T-helper 17 cell (primary cell): Measurements from ENCODE around the gene C16orf82. TPM values are rescaled to one million over a fixed set of nuclear protein-coding genes. Genes with fewer than 3 reads are reported as not detected.
"Not testable (repeated sequence)": the region's sequence is repeated elsewhere in the genome, so short reads cannot be mapped to it uniquely, and the experiment has no call there.

Source experiments
- ATAC-seq: fragments of 150-1000 bp; cut with Tn5 transposase; 2 replicates; pipeline ENCODE4 v1.10.0; 2021; ENCODE audit warnings: mild to moderate bottlenecking, moderate library complexity
- DNase-seq, 3 donors: peaks; one replicate each; pipeline versions ENCODE4 v3.0.0 to v3.0.0-alpha.2; 2020 to 2021
- H3K9me3 ChIP-seq: one replicate; pipeline ENCODE4 v1.7.0; 2013; ENCODE audit warnings: low read length, mild to moderate bottlenecking; ENCODE audit not compliant: control insufficient read depth, poor library complexity, severe bottlenecking
- H3K27ac Mint-ChIP-seq: one replicate; pipeline ENCODE4 v1.8.0; 2022; ENCODE audit warnings: mild to moderate bottlenecking, moderate library complexity, mixed read lengths
- H3K27me3 Mint-ChIP-seq: one replicate; pipeline ENCODE4 v1.8.0; 2022; ENCODE audit warnings: mixed read lengths
- H3K36me3 Mint-ChIP-seq: one replicate; pipeline ENCODE4 v1.8.0; 2022; ENCODE audit warnings: low read depth, mixed read lengths
- H3K4me1 Mint-ChIP-seq: one replicate; pipeline ENCODE4 v1.8.0; 2022; ENCODE audit warnings: mild to moderate bottlenecking, mixed read lengths
- H3K4me3 Mint-ChIP-seq: one replicate; pipeline ENCODE4 v1.8.0; 2022; ENCODE audit warnings: mild to moderate bottlenecking, moderate library complexity, mixed read lengths
- total RNA-seq, 4 donors: library from RNA in 2 of 4; stranded (reverse) in 2 of 4; gene quantifications; one replicate each; pipeline ENCODE4 v1.2.3 and lab custom pipeline; 2022 to 2026

Gene C16orf82
- total RNA-seq, 2 donors from 2014 or later: not detected

- no peak for ATAC-seq
- peaks cover 3% of the 10 kb centered on the region for H3K36me3 Mint-ChIP-seq
- no peak overlapping the region for H3K4me3 Mint-ChIP-seq
- H3K27me3 Mint-ChIP-seq: no peaks in the 10 kb centered on the region
- H3K27ac Mint-ChIP-seq: no peak overlapping the region
- no peaks in the 10 kb centered on the region for H3K4me1 Mint-ChIP-seq
- no peak for DNase-seq
- H3K9me3 ChIP-seq: no peaks in the 10 kb centered on the region
Observed at GRCh38 chr16:27053996-27054395, 12.7 kb upstream of the C16orf82 start.

GRCh38 chr16:27058299-27058698 is 8.4 kb upstream of the C16orf82 start:
- Mint-ChIP-seq H3K36me3 (peaks cover 5% of the 10 kb centered on the region), H3K4me1 (no peaks in the 10 kb centered on the region), H3K27ac (no peak overlapping the region), H3K27me3 (peaks cover 34% of the 10 kb centered on the region), H3K4me3 (no peak overlapping the region)
- ATAC-seq (no peak), DNase-seq (no peak)
- no peaks in the 10 kb centered on the region for H3K9me3 ChIP-seq

DNA sequence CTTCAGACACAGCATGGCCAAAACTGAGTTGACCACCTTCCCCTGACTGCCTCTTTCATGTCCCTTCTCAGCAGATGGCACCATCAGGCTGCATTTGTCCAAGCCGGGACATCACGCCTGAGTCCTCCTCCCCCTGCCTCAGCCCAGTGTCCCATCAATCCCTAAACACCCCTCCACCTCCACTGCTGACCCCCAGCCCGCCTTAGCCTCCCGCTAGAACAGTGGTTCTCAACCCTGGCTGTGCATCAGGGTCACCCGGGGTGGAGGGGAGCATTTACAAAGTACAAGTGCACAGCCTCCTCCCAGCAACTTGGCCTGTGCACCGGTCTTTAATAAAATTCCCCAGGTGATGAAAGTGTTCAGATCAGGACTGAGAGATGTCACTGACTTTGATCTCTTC is 4.0 kb downstream of the C16orf82 start:
- Mint-ChIP-seq H3K36me3 (no peaks in the 10 kb centered on the region), H3K4me3 (no peak overlapping the region), H3K27ac (no peak overlapping the region), H3K4me1 (no peaks in the 10 kb centered on the region), H3K27me3 (peaks cover 52% of the 10 kb centered on the region)
- H3K9me3 ChIP-seq: no peaks in the 10 kb centered on the region
- ATAC-seq (no peak), DNase-seq (no peak)

DNA sequence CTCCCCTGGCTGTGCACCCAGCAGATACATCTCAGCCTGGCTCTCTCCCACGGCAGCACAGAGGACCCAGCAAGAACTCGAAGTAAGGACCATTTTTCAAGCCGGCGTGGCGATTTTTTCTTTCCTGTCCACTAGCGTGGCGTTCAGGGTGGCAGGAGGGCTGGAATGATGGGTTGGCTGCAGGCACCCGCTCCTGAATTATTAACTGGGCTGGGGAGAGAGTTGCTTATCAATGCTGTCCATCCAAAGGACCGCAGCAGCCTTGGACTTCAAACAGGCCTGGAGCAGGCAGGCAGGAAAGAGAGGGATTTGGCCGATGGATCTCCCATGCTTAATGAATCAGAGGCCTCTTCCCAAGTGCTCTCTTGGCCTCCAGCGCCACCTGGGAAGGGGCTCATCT is 7.0 kb downstream of the C16orf82 start:
- DNase-seq (no peak), ATAC-seq (no peak)
- Mint-ChIP-seq H3K27me3 (peaks cover 46% of the 10 kb centered on the region), H3K4me3 (no peak overlapping the region), H3K27ac (no peak overlapping the region), H3K4me1 (no peaks in the 10 kb centered on the region), H3K36me3 (peaks cover 4% of the 10 kb centered on the region)
- H3K9me3 ChIP-seq: no peaks in the 10 kb centered on the region

- no peaks in the 10 kb centered on the region for H3K9me3 ChIP-seq
- Mint-ChIP-seq H3K27ac (no peak overlapping the region), H3K4me1 (peaks cover 2% of the 10 kb centered on the region), H3K4me3 (no peak overlapping the region), H3K36me3 (peaks cover 9% of the 10 kb centered on the region), H3K27me3 (peaks cover 86% of the 10 kb centered on the region)
- ATAC-seq: no peak
- DNase-seq: no peak
Observed at GRCh38 chr16:27080895-27081294, 14.2 kb downstream of the C16orf82 start.

GRCh38 chr16:27083861-27084261 is 17.1 kb downstream of the C16orf82 start:
- ATAC-seq (no peak), DNase-seq (no peak)
- H3K4me1 Mint-ChIP-seq: peaks cover 2% of the 10 kb centered on the region
- H3K4me3 Mint-ChIP-seq: no peak overlapping the region
- no peak overlapping the region for H3K27ac Mint-ChIP-seq
- peaks cover 73% of the 10 kb centered on the region for H3K27me3 Mint-ChIP-seq
- peaks cover 5% of the 10 kb centered on the region for H3K36me3 Mint-ChIP-seq
- H3K9me3 ChIP-seq: no peaks in the 10 kb centered on the region

DNA sequence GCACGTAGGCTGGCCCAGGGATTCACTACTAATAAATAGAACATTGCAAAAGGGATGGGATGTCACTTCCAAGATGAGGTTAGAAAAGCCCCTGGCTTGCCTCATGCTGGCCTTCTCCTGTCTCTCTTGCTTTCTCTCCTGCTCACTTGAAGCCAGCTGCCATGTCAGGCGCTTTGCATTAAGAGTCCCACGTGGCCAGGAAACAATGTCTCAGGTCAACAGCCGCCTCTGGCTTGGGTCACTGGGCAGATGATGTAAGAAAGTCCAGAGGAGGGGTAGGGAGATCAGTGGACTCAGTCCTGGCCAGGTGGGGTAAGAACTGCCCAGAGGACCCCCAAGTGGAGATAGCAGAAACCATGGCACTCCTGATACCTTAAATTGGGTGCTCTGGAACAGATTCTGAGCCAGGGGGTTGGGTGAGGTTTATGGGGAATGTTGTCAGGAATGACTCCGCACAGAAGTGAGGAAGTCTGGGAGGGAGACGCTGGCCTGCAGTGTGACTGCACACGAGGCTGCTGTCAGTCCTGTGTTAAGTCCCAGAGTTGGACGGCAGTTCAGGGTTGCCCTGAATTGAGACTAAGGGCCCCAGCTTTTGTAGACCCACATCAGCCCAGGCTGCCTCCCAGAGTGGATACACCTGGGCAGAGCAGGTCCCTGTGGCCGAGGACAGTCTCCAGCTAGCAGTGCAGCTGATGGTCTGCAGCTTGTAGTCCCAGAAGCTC is 17.7 kb downstream of the C16orf82 start:
- no peak for ATAC-seq
- Mint-ChIP-seq H3K4me3 (no peak overlapping the region), H3K4me1 (peaks cover 2% of the 10 kb centered on the region), H3K36me3 (peaks cover 5% of the 10 kb centered on the region), H3K27me3 (peaks cover 72% of the 10 kb centered on the region), H3K27ac (no peak overlapping the region)
- DNase-seq: no peak
- no peaks in the 10 kb centered on the region for H3K9me3 ChIP-seq

- ATAC-seq (no peak), DNase-seq (no peak)
- Mint-ChIP-seq H3K4me3 (no peak overlapping the region), H3K4me1 (peaks cover 2% of the 10 kb centered on the region), H3K27me3 (peaks cover 71% of the 10 kb centered on the region), H3K36me3 (peaks cover 5% of the 10 kb centered on the region), H3K27ac (no peak overlapping the region)
- H3K9me3 ChIP-seq: no peaks in the 10 kb centered on the region
Observed at GRCh38 chr16:27085182-27085581, 18.5 kb downstream of the C16orf82 start.

- not testable (repeated sequence) for ATAC-seq, H3K27ac Mint-ChIP-seq, DNase-seq, H3K4me3 Mint-ChIP-seq, H3K4me1 Mint-ChIP-seq, H3K9me3 ChIP-seq, H3K36me3 Mint-ChIP-seq
- H3K27me3 Mint-ChIP-seq: peaks cover 73% of the 10 kb centered on the region
Observed at GRCh38 chr16:27086031-27086430, 19.3 kb downstream of the C16orf82 start.

DNA sequence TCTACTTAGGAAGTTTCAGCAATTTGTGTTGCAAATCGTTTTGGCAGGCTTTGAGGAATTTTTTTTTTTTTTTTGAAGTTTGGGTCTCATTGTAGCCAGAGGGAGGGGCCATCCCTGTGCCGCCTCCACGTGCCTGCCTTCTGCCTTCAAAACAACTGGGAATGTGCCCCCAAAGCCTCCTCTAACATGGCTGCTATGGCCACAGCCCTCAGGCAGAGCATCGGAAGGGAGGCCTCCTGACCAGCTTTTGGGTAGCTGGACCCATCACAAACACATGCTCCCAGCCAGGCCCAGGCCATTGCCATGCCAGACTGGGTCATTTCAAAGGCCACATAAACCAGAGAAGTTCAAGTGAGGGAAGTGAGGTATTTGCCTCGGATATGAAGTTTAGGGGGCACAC is 21.5 kb downstream of the C16orf82 start:
- no peaks in the 10 kb centered on the region for H3K9me3 ChIP-seq
- Mint-ChIP-seq H3K36me3 (peaks cover 2% of the 10 kb centered on the region), H3K27ac (no peak overlapping the region), H3K4me3 (no peak overlapping the region), H3K4me1 (no peaks in the 10 kb centered on the region), H3K27me3 (peaks cover 73% of the 10 kb centered on the region)
- DNase-seq (no peak), ATAC-seq (no peak)

GRCh38 chr16:27096375-27096774 is 29.6 kb downstream of the C16orf82 start:
- no peaks in the 10 kb centered on the region for H3K9me3 ChIP-seq
- H3K27me3 Mint-ChIP-seq: peaks cover 40% of the 10 kb centered on the region
- ATAC-seq (no peak), DNase-seq (no peak)
- H3K4me3 Mint-ChIP-seq: no peak overlapping the region
- no peak overlapping the region for H3K27ac Mint-ChIP-seq
- no peaks in the 10 kb centered on the region for H3K4me1 Mint-ChIP-seq
- peaks cover 2% of the 10 kb centered on the region for H3K36me3 Mint-ChIP-seq

DNA sequence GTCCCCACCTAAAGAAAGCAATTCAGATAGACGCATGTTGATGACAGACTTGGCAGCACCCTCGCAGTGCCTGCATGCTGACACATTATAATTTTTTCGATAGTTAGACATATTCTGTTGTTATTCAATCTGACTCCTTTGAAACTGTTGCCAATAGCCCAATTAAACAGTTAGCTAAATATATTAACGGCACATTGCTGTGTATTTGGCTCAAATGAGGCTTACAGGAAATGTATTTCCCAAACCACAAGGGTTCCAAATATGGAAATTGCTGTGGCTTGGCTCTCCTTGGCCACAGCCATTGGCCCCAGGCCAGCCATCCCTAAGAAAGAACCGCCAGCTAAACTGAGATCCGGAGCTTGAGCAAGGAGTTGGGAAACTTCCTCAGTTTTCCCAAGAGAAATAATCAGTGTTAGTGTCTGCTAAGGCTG is 31.1 kb downstream of the C16orf82 start:
- Mint-ChIP-seq H3K27ac (no peak overlapping the region), H3K27me3 (peaks cover 26% of the 10 kb centered on the region), H3K4me3 (no peak overlapping the region), H3K4me1 (no peaks in the 10 kb centered on the region), H3K36me3 (peaks cover 2% of the 10 kb centered on the region)
- no peak for ATAC-seq
- DNase-seq: no peak
- H3K9me3 ChIP-seq: no peaks in the 10 kb centered on the region

DNA sequence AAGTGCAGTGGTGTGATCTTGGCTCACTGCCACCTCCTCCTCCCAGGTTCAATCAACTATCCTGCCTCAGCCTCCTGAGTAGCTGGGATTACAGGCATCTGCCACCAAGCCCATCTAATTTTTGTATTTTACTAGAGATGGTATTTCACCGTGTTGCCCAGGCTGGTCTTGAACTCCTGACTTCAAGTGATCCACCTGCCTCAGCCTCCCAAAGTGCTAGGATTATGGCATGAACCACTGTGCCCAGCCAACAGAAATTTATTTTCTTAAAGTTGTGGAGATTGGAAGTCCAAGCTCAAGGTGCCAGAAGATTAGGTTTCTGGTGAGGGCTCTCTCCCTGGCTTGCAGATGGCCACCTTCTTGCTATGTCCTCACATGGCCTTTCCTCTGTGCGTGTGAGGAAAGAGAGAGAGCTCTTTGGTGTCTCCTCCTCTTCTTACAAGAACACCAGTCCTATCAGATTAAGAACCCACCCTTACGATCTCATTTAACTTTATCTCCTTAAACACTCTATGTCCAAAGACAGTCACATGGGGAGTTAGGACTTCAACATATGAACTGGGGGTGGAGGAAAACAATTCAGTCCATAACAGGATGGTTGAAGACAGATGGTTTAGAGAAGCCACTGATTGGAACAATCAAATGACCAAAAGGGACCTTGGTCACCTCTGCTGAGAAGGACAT is 31.8 kb downstream of the C16orf82 start:
- no peaks in the 10 kb centered on the region for H3K4me1 Mint-ChIP-seq
- H3K9me3 ChIP-seq: no peaks in the 10 kb centered on the region
- DNase-seq: no peak
- H3K27ac Mint-ChIP-seq: no peak overlapping the region
- H3K4me3 Mint-ChIP-seq: no peak overlapping the region
- peaks cover 20% of the 10 kb centered on the region for H3K27me3 Mint-ChIP-seq
- ATAC-seq: no peak
- H3K36me3 Mint-ChIP-seq: peaks cover 2% of the 10 kb centered on the region
